NCI-H1092 treated with DMSO at 0.1 percent for 48 hours (cell line): Measurements from ENCODE around the gene ZNF146.
A peak's percentile ranks its signal among the peaks of the same experiment; 100 is the strongest.
"Not testable (repeated sequence)": the region's sequence is repeated elsewhere in the genome, so short reads cannot be mapped to it uniquely, and the experiment has no call there.

ENCODE experiments used
- DNase-seq: peaks from one replicate; lab custom pipeline; 2025; lab: John Stamatoyannopoulos, UW

ZNF146 gene

DNA sequence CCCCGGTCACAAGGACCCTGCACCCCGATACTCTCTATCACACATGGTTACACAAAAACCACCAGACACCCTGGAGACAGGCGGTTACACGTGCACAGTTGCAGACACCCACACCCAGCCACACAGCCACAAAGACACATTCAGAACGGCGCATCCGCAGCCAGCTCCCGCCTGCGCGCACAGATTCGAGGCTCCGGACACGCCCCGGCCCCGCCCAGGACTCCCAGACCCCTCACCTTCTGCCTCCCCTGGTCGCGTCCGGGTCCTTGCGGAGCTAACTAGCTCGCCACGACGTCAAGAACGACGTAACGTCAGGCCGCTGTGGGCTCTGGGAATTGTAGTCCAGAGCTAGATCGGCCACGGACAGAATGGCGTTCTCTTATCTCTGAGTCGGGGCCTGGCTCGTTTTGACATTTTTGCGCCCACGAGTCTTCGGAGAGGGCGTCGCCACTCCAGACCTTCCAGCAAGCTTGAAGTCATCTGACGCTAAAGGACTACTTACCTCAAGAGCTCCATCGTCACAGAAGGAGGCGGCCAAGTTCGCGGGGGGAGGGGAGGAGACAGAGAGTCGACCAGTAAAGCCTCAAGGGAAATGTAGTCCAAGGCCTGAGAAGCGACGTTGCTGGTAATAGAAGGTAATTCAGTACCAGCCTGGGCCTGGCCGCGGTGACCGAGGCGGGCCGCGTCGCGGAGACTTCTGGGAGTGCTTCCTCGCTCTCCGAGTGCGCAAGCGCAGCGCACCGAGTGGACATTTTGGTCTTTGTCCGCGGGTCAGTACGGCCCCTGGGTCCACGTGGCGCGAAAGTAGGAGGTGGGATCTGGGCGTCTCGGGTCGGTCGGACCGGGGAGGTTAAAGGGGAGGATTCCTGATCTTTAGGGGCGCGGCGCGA lies at the start of gene ZNF146, which contains the start of gene ZNF565:
TSS of gene ZNF146 (plus strand) at position 721 of the 890 bp plus-strand sequence. CDS start 21,335 bp downstream, outside the sequence.
TSS of gene ZNF565 (minus strand) at position 280 of the 890 bp plus-strand sequence. CDS start 12,680 bp downstream, outside the sequence.
- peak; percentile 97 for DNase-seq

DNA sequence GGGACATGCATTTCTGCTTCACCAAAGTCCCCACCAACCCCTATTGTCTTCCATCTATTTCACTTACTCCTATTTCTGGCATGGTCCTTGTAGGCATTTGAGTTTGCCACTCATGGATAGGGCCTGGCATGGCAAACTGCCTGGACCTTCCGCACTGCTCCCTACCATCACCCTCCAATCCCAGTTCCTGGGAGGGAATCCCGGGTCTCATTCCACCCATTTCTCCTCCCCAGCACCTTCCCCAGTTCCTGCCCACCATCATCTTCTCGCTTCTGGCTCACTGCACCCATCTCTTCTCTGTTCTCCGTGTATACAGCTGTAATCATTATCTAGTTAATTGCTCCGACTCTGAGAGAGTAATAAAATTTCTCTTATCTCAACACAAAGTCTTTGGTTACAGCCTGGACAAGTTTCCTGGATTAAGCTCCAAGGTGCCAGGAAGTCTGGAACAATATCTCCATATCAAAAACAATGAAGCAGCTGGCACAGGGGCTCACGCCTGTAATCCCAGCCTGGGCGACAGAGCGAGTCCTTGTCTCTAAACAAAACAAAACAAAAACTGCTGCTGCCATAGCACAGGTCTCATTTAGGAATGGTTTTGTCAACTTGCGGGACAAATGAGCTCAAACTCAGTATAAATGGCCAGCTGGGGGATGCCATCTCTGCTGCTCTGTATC lies 45.7 kb upstream of the ZNF146 start:
- DNase-seq, result peak; percentile 42

DNA sequence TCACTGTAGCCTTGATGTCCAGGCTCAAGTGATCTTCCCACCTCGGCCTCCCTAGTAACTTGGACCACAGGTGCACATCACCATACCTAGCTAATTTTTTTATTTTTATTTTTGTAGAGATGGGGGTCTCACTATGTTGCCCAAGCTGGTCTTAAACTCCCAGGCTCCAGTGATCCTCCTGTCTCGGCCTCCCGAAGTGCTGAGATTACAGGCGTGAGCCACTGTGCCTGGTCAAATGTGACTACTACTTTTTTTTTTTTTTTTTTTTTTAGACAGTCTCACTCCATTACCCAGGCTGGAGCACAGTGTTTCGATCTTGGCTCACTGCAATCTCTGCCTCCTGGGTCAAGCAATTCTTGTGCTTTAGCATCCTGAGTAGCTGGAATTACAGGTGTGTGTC lies 42.1 kb upstream of the ZNF146 start:
- no peak for DNase-seq

DNA sequence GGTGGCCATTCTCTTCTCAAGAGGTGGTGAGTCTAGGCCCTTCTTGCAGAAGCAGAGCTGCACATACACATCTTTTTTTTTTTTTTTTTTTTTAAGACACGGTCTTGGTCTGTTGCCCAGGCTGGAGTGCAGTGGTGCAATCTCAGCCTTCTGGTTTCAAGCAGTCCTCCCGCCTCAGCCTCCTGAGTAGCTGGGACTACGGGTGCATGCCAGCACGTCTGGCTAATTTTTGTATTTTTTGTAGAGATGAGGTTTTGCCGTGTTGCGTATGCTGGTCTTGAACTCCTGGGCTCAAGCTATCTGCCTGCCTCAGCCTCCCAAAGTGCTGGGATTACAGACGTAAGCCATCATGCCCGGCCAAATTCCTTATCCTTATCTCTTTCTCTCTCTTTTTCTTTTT lies 41.1 kb upstream of the ZNF146 start:
- not testable (repeated sequence) for DNase-seq

DNA sequence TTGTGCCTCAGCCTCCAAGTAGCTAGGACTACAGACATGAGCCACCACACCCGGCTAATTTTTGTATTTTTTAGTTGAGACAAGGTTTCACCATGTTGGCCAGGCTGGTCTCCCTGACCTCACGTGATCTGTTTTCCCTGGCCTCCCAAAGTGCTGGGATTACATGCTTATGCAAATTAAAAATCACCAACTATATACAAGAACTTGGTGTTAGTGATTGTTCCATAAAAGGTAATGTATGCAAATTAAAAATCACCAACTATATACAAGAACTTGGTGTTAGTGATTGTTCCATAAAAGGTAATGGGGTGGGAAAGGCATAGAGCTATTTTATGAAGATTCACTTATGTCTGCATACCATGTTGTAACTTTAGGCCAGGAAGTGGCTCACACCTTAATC lies 35.8 kb upstream of the ZNF146 start:
- DNase-seq, result not testable (repeated sequence)

DNA sequence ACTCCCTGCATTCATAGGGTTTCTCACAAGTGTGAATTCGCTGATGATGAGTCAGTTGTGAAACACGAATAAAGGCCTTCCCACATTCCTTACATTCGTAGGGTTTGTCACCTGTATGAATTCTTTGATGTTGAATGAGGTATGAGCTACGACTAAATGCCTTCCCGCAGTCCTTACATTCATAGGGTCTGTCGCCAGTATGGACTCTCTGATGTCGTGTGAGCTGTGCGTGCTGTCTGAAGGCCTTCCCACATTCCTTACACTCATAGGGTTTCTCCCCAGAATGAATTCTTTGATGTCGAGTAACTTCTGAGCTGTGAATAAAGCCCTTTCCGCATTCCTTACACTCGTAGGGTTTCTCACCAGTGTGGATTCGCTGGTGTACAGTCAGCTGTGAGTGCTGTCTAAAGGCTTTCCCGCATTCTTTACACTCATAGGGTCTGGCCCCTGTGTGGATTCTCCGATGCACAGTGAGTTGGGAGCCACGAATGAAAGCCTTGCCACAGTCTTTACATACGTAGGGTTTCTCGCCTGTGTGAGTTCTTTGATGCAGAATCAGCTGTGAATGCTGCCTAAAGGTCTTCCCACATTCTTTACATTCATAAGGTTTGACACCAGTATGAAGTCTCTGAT lies 32.2 kb upstream of the ZNF146 start:
- DNase-seq, result no peak

DNA sequence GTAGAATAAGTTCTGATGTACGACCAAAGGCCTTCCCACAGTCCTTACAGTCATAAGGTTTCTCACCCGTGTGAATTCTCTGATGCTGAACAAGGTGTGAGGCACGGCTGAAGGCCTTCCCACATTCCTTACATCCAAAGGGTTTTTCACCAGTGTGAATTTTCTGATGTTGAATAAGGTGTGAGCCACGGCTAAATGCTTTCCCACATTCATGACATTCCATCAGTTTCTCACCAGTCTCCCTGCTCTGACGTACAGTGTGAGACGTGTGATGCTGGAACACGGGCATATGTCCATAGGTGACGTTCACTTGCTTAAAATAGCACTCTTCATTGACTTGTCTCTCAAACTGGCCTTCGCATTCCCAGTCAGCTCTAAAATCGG lies 31.7 kb upstream of the ZNF146 start:
- DNase-seq, result no peak

DNA sequence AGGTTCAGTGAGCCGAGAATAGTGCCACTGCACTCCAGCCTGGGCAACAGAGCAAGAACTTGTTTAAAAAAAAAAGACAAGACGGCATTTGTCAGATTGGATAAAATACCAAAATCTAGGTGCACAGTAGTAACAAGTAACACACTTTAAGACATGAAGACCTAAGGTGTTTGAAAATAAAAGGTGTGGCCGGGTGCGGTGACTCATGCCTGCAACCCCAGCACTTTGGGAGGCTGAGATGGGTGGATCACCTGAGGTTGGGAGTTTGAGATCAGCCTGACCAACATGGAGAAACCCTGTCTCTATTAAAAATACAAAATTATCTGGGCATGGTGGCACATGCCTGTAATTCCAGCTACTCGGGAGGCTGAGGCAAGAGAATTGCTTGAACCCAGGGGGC lies 28.2 kb upstream of the ZNF146 start:
- DNase-seq, result not testable (repeated sequence)

DNA sequence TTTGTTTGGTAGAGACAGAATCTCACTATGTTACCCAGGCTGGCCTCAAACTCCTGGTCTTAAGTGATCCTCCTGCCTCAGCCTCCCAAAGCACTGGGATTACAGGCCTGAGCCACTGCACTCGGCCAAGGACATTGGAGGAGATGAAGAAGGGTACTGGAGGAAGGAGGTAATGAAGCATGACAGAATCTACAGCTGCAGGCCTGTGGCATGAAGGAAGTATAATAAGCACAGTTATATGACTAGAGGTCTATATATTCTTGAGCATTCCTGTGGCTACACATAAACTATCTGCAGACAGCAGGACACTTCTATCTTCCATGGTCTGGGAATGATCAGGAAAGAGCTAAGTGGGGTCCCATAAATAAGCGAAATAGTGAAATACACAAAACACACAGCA lies 18.7 kb upstream of the ZNF146 start:
- DNase-seq, result no peak

DNA sequence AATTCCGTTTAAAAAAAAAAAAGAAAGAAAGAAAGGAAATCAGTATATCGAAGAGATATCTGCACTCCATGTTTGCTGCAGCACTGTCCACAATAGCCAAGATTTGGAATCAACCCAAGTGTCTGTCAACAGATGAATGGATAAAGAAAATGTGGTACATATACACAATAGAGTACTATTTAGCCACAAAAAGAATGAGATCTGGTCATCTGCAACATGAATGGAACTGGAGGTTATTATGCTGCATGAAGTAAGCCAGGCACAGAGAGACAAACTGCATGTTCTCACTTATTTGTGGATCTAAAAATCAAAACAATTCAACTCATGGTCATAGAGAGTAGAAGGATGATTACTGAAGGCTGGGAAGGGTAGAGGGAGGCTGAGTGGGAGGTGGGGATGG lies 16.8 kb upstream of the ZNF146 start:
- DNase-seq, result no peak

DNA sequence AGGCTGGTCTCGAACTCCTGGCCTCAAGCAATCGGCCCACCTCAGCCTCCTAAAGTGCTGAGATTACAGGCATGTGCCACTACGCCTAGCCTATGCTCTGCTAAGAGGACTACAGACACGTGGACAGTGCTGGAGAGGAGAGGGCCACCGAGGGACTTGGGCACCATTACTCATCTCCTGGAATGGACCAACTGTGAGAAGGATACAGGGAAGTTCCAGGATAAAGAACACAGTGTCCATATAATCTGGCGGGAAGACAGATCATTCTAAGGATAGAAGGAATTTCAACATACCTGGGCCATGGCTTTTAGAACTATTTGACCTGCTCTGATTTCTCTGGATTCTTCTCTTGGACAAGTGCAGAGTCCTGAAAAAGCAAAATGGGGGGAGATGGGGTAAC lies 13.2 kb upstream of the ZNF146 start:
- DNase-seq, result no peak

DNA sequence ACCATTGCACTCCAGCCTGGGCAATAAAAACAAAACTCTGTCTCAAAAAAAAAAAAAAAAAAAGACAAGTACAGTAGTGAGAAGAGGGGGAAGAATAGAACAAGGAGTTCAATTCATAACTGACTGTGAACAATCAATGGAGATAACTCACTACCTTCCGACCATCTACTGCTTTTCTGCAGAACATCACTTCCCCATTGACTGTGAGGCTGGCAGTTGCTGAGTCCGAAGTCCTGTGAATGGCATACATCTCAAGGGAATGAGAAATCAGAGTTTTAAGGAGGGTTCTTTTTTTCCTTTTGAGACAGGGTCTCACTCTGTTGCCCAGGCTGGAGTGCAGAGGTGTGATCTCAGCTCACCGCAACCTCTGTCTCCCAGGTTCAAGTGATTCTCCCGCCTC lies 11.6 kb upstream of the ZNF146 start:
- no peak for DNase-seq

DNA sequence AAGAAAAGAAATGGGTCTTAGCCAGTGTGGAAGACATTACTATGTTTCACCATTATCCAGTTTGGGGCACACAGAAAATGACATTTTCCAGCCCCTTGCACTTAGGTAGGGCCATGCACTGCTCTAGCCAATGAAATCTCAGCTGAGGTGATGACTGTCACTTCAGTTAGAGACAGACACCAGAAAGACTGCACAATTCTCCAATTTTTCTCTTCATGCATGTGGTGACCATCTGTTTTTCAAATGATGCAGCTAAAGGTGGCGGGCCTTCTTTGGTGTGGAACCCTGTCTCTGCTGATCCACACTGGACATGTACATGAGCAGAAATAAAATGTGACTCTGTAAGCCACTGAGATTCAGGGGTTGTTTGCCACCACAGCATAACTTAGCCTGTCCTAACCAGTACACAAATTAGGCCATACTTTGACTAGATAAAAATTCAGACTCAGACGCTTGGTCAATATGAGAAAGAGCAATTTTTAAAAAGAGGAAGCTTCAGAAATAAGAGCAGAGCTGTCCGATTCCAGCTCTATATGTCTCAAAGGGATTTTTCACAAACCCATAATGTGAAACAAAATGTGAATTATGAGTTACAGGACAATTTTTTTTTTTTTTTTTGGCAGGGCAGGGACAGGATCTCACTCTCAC lies 7.2 kb upstream of the ZNF146 start:
- no peak for DNase-seq

DNA sequence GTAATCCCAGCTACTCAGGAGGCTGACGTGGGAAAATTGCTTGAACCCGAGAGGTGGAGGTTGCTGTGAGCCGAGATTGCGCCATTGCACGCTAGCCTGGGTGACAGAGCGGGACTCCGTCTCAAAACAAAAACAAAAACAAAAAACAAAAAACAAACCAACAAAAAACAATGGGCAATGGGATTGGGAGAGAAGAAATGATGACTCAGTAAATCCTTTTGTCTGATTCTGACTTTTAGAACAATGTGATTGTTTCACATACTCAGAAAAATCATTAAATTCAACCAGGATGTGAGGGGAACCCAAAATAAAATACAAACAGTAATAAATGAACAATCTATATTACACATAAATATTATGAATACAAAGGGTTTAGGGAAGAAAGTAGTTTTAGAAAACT lies 5.5 kb upstream of the ZNF146 start:
- DNase-seq, result no peak

DNA sequence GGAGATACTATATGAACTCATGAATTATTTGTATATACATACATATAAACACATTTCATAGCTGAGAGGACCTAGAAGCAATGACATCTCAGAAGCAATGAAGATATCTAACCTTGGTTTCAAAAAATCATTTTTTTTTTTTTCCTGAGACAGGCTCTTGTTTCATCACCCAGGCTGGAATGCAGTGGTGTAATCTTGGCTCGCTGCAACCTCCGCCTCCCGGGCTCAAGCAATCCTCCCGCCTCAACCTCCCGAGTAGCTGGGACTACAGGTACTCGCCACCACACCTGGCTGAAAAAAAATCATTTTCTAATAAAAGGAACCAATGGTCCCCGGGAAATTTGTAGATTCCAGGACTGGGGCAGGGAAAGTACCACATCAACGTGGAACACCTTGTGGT lies 4.4 kb upstream of the ZNF146 start:
- no peak for DNase-seq

DNA sequence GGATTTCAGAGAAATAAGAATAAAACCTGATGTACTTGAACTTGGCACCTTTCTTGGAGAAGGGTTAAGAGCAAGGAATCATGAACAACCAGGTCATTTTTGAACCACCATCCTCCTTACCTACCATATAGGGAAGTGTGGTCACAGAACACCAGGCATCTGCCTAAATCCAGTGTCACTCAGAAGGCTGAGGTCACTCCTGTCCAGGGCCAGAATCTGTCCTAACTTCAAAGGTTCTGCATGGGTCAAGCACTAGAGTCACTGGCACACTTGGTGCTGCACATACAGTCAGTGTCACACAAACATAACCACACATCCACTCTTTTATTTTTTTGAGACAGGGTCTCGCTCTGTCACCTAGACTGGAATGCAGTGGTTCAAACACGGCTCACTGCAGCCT lies 2.0 kb upstream of the ZNF146 start:
- DNase-seq, result no peak

DNA sequence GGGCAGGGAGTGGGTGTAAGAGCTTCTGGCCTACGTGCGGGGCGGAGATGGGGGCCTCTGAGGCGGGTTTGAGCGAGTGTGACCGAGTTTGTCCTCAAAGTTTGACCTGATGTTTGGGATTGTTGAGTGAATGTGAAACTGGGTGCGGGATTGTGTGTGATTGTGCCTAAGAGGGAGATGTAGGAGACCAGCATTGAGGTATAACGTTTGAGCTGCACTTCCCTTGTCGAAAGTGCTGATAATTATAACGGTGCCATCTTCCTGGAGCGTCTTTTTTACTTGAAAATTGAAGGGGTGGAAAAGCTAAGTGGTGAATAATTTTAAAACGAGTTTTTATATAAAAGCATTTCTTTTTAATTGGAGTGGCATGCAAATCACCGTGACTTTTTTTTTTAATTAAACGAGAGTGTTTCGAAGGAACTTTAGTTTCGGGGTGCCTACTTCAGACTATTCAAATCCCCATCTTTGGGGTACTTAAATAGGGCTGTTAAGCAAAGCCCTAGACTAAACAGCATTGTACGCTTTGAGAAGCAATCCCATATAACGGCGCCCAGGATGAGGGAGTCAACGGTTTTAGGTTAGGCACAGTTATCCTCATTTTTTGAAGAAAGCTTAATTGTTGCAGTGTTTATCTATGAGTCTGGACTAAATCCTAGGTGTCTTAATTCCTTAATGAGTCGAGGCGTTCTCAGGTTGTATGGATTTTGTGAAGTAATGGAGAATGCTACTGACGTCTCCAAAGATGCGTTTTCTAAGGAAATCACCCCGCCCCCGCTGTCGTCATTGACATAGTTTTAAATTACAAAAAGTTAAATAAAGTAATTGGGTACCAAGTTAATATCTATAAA lies 594 bp downstream of the ZNF146 start:
- DNase-seq, result peak; percentile 48

DNA sequence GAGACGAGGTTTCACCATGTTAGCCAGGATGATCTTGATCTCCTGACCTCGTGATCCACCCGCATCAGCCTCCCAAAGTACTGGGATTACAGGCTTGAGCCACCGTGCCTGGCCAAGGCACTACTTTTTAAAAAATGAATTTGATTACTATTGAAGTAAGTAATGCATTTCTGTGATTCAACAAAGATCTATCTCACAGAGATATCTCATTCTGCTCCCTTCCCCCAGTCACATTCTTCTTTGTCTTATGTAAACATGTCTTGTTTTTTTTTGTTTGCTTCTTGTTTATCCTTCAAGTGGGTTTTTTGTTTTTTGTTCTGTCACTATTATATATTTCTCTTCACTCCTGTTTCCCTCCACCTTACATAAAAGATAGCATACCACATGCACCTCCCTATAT lies 6.6 kb downstream of the ZNF146 start:
- DNase-seq, result no peak

DNA sequence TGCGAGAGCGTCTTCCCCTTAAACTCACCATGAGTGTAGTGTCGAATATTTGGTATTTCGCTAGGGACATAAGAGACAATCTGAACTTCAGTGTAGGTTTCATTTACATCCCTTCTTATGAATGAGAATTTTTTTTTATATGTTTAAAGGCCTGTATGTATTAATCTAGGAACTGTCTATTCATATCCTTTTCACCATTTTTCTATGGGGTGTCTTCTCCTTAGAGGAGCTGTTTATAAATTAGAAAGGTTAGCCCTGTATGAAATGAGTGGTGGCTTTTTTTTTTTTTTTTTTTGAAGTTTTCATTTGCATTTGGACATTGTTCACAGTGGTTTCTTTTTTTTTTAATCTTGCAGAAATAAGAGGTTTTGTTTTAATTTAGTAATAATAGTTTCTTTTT lies 7.6 kb downstream of the ZNF146 start:
- DNase-seq, result no peak

DNA sequence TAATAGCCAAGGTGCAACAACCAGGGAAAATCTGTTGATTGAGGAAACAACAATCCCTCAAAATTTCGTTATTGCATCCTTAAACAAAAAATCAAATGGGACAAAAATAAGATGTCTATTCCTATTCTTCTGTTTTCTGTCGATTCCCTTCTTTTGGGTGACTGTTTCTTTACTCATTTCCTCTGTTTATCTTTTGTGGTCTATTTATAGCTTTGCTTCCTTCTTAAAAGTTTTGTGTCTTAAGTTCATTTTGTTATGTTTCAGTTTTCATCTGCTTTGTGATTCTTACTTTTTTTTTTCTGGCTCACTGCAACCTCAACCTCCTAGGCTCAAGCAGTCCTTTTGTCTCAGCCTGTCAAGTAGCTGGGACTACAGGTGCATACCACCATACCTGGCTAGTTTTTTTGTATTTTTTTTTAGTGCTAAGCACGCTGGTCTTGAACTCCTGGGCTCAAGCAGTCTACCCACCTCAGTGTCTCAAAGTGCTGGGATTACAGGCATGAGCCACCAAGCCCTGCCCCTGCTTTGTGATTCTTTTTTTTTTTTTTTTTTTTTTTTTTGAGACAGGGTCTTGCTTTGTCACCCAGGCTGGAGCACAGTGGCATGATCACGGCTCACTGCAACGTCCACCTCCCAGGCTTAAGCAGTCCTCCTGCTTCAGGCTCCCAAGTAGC lies 10.4 kb downstream of the ZNF146 start:
- no peak for DNase-seq

DNA sequence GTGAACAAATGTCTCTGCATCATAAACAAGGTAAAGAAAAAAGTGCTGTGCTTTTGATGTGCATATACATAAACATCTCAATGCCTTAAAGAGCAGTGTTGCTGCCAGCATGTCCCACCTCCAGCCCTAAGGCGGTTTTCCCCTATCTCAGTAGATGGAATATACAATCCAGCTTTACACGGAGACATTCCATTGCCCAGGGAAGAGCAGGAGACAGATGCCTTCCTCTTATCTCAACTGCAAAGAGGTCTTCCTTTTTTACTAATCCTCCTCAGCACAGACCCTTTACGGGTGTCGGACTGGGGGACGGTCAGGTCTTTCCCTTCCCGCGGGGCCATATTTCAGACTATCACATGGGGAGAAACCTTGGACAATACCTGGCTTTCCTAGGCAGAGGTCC lies 18.7 kb downstream of the ZNF146 start:
- DNase-seq, result not testable (repeated sequence)
